NCI-H345 treated with DMSO at 0.1 percent for 48 hours (cell line): ENCODE measurements around the gene EHBP1.
A peak's percentile ranks its signal among the peaks of the same experiment; 100 is the strongest.
"Not testable (repeated sequence)": the region's sequence is repeated elsewhere in the genome, so short reads cannot be mapped to it uniquely, and the experiment has no call there.

ENCODE experiments used
- DNase-seq: peaks from one replicate; lab custom pipeline; 2025; ENCODE audit not compliant: unreplicated experiment; lab: John Stamatoyannopoulos, UW

EHBP1 gene

GRCh38 chr2:62704654-62705006 lies 883 bp upstream of the EHBP1 start:
- DNase-seq, result no peak

DNA sequence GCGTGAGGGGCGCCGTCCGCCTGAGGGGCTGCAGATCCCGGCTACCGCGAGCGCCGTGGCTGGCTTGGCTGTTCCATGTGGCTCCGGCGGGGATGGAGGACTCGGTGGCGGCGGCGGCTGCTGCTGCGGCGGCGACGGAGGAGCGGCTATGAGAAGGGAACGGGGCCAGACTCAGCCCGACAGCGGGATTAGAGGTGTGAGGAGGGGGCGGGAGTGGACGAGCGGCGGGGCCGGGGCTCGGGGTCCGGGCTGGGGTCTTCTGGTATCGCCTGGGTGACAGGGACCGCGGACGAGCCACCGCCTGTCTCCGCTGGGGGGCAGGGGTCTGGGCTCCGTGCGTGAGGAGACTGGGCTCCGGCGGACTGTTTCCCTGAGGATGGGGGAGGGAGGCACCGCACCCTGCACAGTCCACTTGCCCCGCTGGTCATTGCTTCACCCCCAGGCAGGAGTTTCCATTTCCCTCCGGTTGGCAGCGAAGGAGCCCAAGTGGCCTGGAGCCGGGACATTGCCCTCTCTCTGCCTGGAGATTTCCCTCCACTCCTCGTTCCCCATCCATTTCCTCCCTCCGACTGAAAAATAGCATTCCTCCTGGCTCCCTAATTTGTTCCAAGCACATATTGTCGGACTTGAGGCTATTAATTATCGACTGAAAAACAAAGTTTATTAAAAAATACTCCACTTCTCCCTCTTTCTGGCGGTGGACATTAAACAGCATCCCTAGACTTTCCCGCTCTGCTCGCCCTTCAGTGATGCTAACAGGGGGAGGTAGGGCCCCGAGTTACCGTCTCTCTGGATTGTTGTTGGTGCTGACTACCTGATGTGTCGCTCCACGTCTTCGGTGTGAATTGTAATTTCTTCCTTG lies 577 bp downstream of the EHBP1 start:
- DNase-seq, result peak; percentile 40

- DNase-seq, result no peak
Observed at GRCh38 chr2:62706721-62707521, 1.4 kb downstream of the EHBP1 start.

- no peak for DNase-seq
Observed at GRCh38 chr2:62708751-62709150, 3.2 kb downstream of the EHBP1 start.

- no peak for DNase-seq
Observed at GRCh38 chr2:62711832-62712494, 6.5 kb downstream of the EHBP1 start.

DNA sequence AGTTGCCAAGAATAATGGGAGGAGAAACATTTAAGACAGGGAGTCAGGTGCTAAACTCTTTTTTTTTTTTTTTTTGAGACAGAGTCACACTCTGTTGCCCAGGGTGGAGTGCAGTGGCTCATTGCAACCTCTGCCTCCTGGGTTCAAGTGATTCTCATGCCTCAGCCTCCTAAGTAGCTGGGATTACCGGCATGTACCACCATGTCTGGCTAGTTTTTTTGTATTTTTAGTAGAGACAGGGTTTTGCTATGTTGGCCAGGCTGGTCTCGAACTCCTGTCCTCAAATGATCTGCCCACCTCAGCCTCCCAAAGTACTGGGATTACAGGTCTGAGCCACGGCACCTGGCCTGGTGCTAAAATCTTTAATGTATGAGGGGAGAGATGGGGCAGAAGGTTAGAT lies 7.7 kb downstream of the EHBP1 start:
- DNase-seq, result not testable (repeated sequence)

GRCh38 chr2:62713837-62714236 lies 8.3 kb downstream of the EHBP1 start:
- no peak for DNase-seq

GRCh38 chr2:62716768-62717167 lies 11.3 kb downstream of the EHBP1 start:
- DNase-seq, result no peak

DNA sequence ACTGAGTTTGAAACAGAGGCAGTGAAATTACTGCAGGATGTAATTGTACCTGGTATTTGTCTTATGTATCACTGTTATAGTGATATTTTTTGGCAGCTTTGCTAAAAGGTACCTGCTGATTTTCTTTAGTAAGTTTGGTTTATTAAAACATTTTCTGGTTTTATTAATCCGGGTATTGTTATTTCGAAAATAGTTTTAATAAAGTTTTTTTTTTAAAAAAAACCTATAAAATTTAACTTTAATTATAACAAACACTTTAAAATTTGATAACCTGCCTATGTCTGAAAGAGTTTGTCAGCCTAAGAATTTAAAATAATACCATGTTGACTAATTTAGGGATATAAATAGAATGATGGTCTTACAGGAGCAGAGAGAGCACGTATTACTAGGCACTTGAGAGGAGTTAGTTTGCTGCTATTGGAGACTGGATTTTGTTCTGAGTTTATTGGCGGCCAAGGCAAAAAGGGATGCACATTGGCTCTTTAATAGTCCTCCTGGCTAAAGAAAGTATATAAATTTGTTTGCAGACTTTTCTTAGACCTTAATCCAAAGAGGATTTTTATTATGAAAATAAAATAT lies 12.1 kb downstream of the EHBP1 start:
- DNase-seq, result no peak

DNA sequence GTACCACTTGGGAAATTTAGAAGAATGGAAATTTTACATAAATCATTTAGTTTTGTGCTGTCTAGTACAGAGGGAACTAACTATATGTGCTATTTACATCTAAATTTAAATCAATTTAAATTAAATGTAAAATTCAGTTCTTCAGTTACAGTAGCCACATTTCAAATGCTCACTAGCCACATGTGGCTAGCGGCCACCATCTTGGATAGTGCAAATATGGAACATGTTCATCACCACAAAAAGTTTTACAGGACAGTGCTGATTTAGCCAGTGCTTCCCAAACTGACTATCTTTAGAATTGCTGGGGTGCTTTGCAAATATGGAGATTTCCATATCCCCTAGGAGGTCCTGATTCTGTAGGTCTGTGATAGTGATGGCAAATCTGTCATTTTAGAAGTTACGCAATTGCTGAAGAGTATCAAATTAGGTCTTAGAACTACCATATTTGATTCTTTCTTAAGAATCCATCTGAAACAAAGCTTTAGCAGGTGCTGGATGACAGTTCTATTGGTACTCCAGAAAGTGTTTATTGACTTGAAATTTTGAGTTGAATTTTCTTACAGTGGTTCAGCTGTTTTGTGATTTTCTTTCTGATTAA lies 12.8 kb downstream of the EHBP1 start:
- no peak for DNase-seq

DNA sequence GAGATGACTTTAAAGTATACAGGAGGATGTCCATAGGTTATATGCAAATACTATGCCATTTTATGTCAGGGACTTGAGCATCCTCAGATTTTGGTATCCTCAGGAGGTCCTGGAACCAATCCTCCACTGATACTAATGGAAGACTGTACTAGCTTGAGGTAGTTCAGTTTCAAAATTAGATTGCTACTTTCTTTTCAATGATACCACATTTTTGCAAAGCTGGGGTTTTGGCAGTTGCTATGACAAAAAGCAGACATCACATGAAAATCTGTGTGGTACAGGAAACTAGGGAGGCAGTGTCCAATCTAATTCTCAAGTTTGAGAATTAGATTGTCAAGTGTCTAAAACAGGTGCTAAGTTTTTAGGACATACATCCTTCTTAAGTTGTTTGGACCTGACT lies 14.2 kb downstream of the EHBP1 start:
- no peak for DNase-seq

GRCh38 chr2:62722679-62723078 lies 17.2 kb downstream of the EHBP1 start:
- no peak for DNase-seq

GRCh38 chr2:62723253-62723652 lies 17.7 kb downstream of the EHBP1 start:
- no peak for DNase-seq

DNA sequence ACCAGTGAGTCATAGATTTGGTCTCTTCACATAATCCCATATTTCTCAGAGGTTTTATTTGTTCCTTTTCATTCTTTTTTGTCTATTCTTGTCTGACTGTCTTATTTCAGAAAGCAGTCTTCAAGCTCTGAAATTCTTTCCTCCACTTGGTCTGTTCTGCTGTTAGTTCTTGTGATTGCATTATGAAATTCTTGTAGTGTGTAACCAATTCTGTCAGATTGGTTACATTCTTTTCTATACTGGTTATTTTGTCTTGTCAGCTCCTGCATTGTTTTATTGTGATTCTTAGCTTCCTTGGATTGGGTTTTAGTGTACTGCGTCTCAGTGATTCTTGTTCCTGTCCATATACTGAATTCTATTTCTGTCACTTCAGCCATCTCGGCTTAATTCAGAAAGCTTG lies 18.6 kb downstream of the EHBP1 start:
- no peak for DNase-seq

GRCh38 chr2:62724886-62725711 lies 19.6 kb downstream of the EHBP1 start:
- DNase-seq, result no peak

- no peak for DNase-seq
Observed at GRCh38 chr2:62725712-62726055, 20.2 kb downstream of the EHBP1 start.

- DNase-seq, result no peak
Observed at GRCh38 chr2:62727259-62727867, 21.9 kb downstream of the EHBP1 start.

DNA sequence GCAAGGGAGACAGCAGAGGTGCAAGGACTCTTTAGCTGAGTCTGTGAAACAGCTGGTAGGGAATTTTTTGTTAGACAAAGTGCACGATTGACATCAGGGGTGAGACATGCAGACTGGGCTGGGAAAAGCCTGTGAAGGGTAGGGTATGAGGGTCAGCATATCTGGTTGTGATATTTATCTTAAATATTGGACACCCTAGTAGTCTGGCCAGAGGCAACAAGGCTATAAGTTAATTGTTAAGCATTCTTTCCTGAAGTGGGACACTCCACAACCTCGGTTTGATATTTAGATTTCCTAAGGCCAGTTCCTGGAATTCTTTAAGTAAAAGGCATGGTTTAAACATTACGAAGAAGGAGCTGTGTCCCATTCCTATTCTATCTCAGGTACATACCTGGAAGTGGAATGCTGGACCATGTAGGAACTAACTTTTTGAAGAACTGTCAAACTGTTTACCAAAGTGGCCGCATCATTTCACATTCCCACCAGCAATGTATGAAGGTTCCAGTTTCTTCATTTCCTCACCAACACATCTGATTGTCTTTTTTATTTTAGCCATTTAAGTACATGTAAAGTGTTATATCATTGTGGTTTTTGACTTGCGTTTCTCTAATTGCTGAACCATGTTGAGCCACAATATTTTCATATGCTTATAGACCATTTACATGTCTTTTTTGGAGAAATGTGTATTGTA lies 22.5 kb downstream of the EHBP1 start:
- no peak for DNase-seq

GRCh38 chr2:62731275-62731674 lies 25.8 kb downstream of the EHBP1 start:
- DNase-seq, result no peak
